ENCODE measurements around the gene CCR5AS.

CCR5AS gene

GRCh38 chr3:46349484-46350261 is 57.2 kb downstream of the CCR5AS start:
- Histone ChIP-seq H3K4me2 (ENCODE audit: insufficient read depth, insufficient read length, low read length) (no peak overlapping the region), H2BK20ac (ENCODE audit: low read depth, low read length, poor library complexity, severe bottlenecking) (no peak overlapping the region), H2BK15ac (ENCODE audit: low read depth, low read length) (no peak overlapping the region), H2AFZ (ENCODE audit: low read length) (no peak overlapping the region), H3K79me1 (ENCODE audit: insufficient read depth, low read depth, low read length, poor library complexity, severe bottlenecking) (no peaks in the 10 kb centered on the region), H3K9me3 (ENCODE audit: control insufficient read depth, low read depth, low read length) (no peaks in the 10 kb centered on the region), H4K8ac (replicated peaks; ENCODE audit: insufficient read length, low read depth, low read length) (no peak overlapping the region), H3T11ph (ENCODE audit: low read length) (no peak overlapping the region), H3K79me2 (ENCODE audit: insufficient read depth, low read length) (no peaks in the 10 kb centered on the region), H2BK120ac (ENCODE audit: low read depth, low read length, poor library complexity, severe bottlenecking) (no peak overlapping the region), H4K20me1 (ENCODE audit: control insufficient read depth, insufficient read depth, insufficient read length) (no peaks in the 10 kb centered on the region), H3K56ac (ENCODE audit: insufficient read length, low read depth, low read length) (no peak overlapping the region), H3K27ac (ENCODE audit: insufficient read length, low read depth, low read length) (no peak overlapping the region), H4K91ac (ENCODE audit: insufficient read length, low read depth, low read length) (no peak overlapping the region), H3K9ac (ENCODE audit: extremely low read depth, insufficient read length, low read length) (no peak overlapping the region), H3K27me3 (ENCODE audit: insufficient read depth, low read length) (no peaks in the 10 kb centered on the region; the same call in 1 of the 2 replicates), H2BK5ac (ENCODE audit: insufficient read length, low read length) (no peak overlapping the region), H3K14ac (ENCODE audit: insufficient read depth, low read length) (no peak overlapping the region), H3K4me1 (ENCODE audit: insufficient read depth, low read length) (0 out of 2 replicates have a peak, but pooled peaks cover 2% of the 10 kb centered on the region), H3K23ac (ENCODE audit: insufficient read length, low read depth, low read length) (no peak overlapping the region), H2BK12ac (ENCODE audit: insufficient read length, low read depth, low read length) (no peak overlapping the region), H3K4ac (ENCODE audit: low read depth, low read length) (no peak overlapping the region), H4K5ac (ENCODE audit: insufficient read length, low read depth, low read length) (no peak overlapping the region), H3K23me2 (ENCODE audit: insufficient read length, low read depth, low read length, poor library complexity, severe bottlenecking) (no peaks in the 10 kb centered on the region), H3K18ac (ENCODE audit: insufficient read length, low read depth, low read length) (no peak overlapping the region), H2AK5ac (ENCODE audit: insufficient read length, low read length) (no peak overlapping the region)
- no CpG with 5 or more reads among the region's 2 CpGs for WGBS (ENCODE audit: extremely low coverage, insufficient read length, low lambda C conversion rate)
- H3K4me1 Mint-ChIP-seq: peaks cover 7 to 10% of the 10 kb centered on the region in 2 experiments
- no peak overlapping the region for H3K27ac Mint-ChIP-seq
- H3K9me3 Mint-ChIP-seq: peaks cover 17 to 22% of the 10 kb centered on the region in 2 experiments
- DNase-seq: no peak
- H3K36me3 Mint-ChIP-seq (ENCODE audit: insufficient read depth in 1 of 3, low read depth in 3 of 3): no peaks in the 10 kb centered on the region; a peak in 1 of 7 replicates
- no peak overlapping the region for H3K4me3 Mint-ChIP-seq
- no peak for TF ChIP-seq CTCF (conservative IDR thresholded peaks at IDR 0.05)
- H3K27me3 Mint-ChIP-seq (ENCODE audit: low read depth): peaks cover 7% of the 10 kb centered on the region
